Head of caudate nucleus (tissue), 42 donors: ENCODE measurements around the gene ST3GAL4.
"Not testable (repeated sequence)": the region's sequence is repeated elsewhere in the genome, so short reads cannot be mapped to it uniquely, and the experiment has no call there.

Experiments
- DNase-seq, 42 donors: peaks; one replicate each; pipeline versions ENCODE4 v3.0.0 to v3.0.0-alpha.2; 2020 to 2021; ENCODE audit warnings: mixed read lengths in 7 of 42
- intact Hi-C: fragments of 100-400 bp; cut with DNase I; formaldehyde crosslinking; loops from one replicate; pipeline ENCODE4 v1.15.0; 2022

The ST3GAL4 gene

GRCh38 chr11:126343051-126343450 lies 12.4 kb upstream of the ST3GAL4 start:
- DNase-seq = no peak
- intact Hi-C loops = no loop called here

- intact Hi-C loops = no loop called here
- DNase-seq = no peak
These were observed 11.1 kb upstream of the ST3GAL4 start for GRCh38 chr11:126344141-126345080.

GRCh38 chr11:126345283-126345682 lies 10.2 kb upstream of the ST3GAL4 start:
- no peak for DNase-seq
- intact Hi-C loops = no loop called here

GRCh38 chr11:126345759-126346585 lies 9.5 kb upstream of the ST3GAL4 start:
- intact Hi-C loops = no loop called here
- DNase-seq = no peak

DNA sequence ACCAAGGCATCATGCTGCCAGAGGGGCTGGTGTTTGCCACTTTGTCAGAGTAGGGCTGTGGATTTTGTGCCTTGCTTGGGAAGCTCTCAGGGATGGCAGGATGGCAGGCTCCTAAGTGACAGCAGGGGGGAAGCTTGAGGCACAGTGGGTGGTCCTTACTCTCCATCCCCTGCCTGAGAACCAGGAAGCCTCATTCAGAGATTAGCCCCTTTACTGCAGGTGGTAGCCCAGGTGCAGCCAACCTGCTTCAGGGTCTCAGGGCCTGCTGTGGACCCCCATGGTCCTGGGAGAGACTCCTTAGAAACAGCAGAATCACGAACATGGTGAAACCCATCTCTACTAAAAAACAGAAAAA lies 8.9 kb upstream of the ST3GAL4 start:
- intact Hi-C loops = no loop called here
- no peak for DNase-seq

DNA sequence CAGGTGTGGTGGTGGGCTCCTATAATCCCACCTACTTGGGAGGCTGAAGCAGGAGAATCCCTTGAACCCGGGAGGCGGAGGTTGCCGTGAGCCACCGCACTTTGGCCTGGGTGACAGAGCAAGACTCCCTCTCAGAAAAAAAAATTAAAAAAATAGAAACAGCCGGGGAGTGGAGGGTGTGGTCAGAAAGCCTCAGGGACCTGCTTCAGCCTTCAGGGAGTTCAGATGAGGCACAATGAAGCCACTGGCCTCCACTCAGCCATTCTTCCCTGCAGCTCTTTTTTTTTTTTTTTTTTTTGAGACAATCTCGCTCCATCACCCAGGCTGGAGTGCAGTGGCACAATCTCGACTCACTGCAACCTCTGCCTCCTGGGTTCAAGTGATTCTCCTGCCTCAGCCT lies 8.5 kb upstream of the ST3GAL4 start:
- DNase-seq, intact Hi-C loops: not testable (repeated sequence)

- DNase-seq = no peak
- intact Hi-C loops = no loop called here
These were observed 7.5 kb upstream of the ST3GAL4 start for GRCh38 chr11:126347751-126348668.

- intact Hi-C loops = no loop called here
These were observed 6.5 kb upstream of the ST3GAL4 start for GRCh38 chr11:126348806-126349582.

DNA sequence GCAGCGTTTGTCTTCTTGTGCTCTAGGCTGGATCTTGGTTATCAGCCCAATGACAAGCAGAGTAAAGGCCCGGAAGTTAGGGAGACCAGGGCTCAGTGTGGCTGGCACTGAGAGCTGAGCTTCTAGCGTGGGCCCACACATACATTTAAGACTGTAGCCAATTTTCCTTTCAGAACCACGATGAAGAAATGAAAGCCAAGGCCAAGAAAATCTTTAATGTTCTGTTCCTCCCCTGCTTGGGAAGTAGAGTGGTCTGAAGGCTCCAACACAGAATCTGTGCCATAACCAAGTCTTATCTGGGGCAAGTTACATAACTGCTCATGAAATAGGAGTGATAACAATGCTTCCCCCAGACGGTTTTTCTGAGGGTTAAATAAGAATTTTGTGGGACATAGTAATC lies 4.7 kb upstream of the ST3GAL4 start:
- intact Hi-C loops = loop anchor here (10.0 kb wide), 1 partner anchor 64 kb away; no protein-coding TSS in a partner anchor
- no peak for DNase-seq

More at GRCh38 chr11:126348806-126349582, 6.5 kb upstream of the ST3GAL4 start:
- DNase-seq = no peak

DNA sequence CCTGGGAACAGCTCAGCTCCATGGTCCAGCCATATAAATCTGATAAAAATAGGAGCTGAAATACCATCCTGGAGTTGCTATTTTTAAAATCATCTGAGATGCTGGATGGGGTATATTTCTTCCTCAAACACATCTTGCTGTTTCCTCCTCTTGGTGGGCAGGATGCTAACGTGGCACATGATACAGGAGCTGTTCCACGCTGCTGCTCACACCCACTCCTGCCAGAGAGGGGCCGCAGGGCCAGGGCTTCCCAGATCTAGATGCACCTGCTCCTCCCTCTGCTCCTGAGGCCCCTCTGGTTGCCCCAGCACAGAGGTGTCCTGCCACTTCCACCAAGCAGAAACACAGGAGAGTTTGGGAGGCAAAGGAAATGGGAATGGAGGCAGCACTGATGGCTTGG lies 3.3 kb upstream of the ST3GAL4 start:
- no peak for DNase-seq
- intact Hi-C loops = loop anchor here (10.0 kb wide), 1 partner anchor 63 kb away; no protein-coding TSS in a partner anchor

DNA sequence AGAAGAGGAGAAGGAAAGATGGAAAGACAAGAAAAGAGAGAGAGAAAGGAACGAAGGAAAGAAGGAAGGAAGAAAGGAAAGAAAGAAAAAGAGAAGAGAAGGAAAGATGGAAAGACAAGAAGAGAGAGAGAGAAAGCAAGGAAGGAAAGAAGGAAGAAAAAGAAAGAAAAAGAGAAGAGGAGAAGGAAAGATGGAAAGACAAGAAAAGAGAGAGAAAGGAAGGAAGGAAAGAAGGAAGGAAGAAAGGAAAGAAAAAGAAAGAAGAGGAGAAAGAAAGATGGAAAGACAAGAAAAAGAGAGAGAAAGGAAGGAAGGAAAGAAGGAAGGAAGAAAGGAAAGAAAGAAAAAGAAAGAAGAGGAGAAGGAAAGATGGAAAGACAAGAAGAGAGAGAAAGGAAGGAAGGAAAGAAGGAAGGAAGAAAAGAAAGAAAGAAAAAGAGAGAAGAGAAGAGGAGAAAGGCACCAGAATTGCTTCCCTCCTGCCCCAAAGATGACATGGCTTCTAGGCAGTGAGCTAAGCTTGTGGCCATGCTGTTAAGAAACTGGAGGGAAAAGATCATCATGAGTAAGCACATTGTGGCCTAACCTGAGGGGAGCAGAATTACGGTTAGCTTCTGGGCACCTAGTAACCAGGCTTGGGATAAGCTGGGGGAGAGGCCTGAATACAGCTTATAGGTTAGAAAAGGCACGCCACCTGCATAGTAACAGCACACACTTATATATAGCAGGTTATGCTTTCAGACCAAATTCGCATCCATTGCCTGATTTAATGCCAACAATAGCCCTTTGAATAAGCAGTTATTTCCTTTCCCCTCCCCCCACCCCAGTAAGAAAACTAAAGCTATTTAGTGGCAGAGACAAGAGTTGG lies 2.3 kb upstream of the ST3GAL4 start:
- DNase-seq = no peak
- intact Hi-C loops = loop anchor here (10.0 kb wide), 1 partner anchor 62 kb away; no protein-coding TSS in a partner anchor

DNA sequence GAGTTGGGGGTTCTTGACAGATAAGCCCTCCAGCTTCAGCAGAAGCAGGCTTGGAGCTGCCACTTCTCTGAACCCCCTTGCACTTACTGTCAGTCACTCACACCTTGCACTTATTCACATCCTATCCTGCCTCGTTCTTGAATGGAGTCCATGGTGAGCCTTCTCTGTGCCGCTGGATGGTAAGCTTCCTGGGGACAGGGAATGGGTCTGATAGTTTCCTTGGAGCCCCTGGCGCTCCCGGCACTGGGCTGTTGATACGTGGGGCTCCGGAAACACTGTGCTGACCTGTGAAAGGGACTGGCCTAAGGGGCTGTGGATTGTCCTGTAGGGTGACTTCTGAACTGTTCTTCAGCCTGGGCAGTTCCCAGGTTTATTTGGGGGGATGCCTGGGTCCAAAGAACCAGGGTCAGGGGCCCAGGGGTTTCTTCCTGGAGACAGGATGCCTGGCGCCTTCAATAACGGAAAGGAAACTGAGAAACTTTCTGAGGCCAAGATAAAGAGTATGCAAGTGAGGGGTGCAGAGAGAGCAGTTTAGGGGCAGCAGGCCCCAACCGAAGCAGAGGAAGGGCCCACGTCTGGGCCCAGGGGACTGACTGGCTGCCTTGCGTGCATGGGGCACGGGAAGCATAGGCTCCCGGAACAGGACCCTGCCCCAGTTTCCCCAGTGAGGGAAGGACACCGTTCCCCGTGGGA lies 709 bp upstream of the ST3GAL4 start:
- peak in 1 of 42 donors; percentile 25 for DNase-seq
- intact Hi-C loops = loop anchor here (5.0 to 10.0 kb wide), 2 partner anchors 47 to 60 kb away; no protein-coding TSS in a partner anchor

DNA sequence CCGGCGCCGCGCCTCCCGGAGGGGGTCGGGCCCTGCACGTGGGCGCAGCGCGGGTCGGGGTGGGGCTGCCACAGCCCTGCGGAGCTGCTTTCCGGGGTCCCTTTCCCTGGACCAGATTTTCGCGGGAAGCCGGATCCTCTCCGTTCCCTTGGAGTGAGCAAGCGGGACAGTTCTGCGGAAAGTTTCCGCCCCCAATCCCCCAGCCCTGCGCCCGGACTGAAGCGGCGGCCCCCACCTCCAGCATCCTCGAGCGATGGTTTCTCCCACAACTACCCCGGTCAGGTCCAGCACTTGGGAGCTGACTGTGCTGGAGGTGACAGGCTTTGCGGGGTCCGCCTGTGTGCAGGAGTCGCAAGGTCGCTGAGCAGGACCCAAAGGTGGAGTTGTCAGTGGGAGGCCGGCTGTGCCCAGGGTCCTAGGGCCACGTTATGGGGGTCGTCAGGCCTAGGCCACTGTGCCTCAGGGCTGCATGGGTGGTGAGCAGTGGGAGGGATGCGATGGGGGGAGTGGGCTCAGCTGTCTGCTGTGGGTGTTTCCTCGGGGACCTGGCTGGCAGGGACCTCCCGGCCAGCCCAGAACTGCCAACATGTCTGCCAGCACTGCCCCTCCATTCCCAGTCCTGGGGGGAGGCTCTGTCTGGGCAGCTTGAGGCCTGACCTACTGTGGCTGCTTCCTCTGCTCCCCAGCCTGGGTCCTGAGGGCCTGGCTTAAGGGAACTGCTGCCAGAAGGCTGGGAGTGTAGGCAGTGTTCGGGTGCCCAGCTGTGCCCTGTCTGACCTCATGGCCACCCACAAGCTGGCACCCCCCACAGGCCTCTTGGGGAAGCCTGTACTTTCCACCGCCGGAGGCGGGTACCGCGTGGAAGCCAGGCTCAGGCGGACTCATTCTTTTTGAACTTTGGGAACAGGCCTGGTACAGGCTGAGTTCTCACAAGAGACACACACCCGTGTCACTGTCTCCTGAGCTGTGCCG lies 726 bp downstream of the ST3GAL4 start:
- intact Hi-C loops = loop anchor here (5.0 to 10.0 kb wide), 2 partner anchors 49 to 59 kb away; no protein-coding TSS in a partner anchor
- peak; percentile 56 to 94 (median 82) for DNase-seq

DNA sequence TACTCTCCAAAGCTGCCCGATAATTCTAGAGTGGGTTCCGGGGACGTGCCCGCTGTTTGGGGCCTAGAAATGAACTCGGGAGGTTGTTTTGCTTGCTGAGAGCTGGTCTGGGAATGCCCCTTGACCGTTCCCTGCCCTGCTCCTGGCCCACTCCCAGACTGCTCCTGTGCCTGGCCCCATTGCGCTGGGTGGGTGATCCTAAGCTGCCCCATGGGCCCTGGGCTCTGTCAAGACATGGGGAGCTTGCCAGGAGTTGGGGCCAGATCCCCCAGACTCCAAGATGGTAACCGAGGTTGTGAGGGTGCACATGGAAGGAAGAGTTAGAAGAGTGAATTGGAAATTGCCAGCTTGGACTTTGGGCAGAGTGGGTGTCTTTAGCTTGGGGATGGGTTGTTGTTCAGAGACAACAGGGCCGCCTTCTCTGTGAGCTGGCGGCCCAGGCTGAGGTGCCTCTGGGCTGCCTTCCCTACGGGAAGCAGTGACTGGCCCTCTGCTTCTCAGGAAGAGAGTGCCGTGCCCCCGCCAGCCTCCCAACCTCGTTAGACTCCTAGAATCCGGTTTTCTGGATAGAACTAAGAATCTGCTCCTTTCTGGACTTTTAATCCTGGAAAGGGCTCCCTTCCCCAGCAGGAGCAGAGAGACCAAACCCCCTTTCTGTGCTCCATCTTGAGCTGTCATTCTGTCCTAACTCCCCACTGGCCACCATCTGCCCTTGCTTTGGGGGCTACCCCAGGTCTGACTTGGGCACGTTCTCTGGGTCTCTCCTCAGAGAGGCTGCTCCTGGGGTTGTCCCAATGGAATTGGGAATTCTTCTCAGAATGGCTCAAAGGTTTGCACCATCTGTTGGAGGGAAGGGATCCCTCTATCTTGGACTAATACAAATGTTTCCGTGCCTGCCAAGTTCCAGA lies 1.8 kb downstream of the ST3GAL4 start:
- intact Hi-C loops = loop anchor here (5.0 to 10.0 kb wide), 2 partner anchors 50 to 57 kb away; no protein-coding TSS in a partner anchor
- peak in 3 of 42 donors; percentile 33 to 53 (median 33) for DNase-seq
